HepG2 (cell line): ENCODE data around the gene TM4SF1. TPM values are rescaled to one million over a fixed set of nuclear protein-coding genes. Genes with fewer than 3 reads are reported as not detected.

Source experiments
- CAMTA2 ChIP-seq: sonication (generic); formaldehyde crosslinking; IDR thresholded peaks from 2 replicates; pipeline ENCODE4 v1.4.0; 2020; ENCODE audit warnings: mild to moderate bottlenecking, missing genetic modification reagents, borderline replicate concordance
- ETS1 ChIP-seq: sonication (generic); formaldehyde crosslinking; IDR thresholded peaks from 2 replicates; pipeline ENCODE4 v1.4.0; 2020; ENCODE audit warnings: missing genetic modification reagents
- HES4 ChIP-seq: sonication (generic); formaldehyde crosslinking; IDR thresholded peaks from 2 replicates; pipeline ENCODE4 v1.9.0; 2021; ENCODE audit warnings: mild to moderate bottlenecking, missing genetic modification reagents, borderline replicate concordance
- PHF5A ChIP-seq: IDR thresholded peaks from one replicate; pipeline ENCODE4 v1.6.1; 2018; ENCODE audit warnings: low read depth, missing genetic modification reagents; ENCODE audit not compliant: unreplicated experiment
- PRDM10 ChIP-seq: sonication (generic); formaldehyde crosslinking; IDR thresholded peaks from 2 replicates; pipeline ENCODE4 v1.4.0; 2020; ENCODE audit warnings: low read depth, missing genetic modification reagents
- PRDM15 ChIP-seq: sonication (generic); formaldehyde crosslinking; IDR thresholded peaks from 2 replicates; pipeline ENCODE4 v1.4.0; 2020; ENCODE audit warnings: missing genetic modification reagents
- PRDM4 ChIP-seq: sonication (generic); formaldehyde crosslinking; IDR thresholded peaks from 2 replicates; pipeline ENCODE4 v1.9.0; 2021; ENCODE audit warnings: missing genetic modification reagents, borderline replicate concordance
- SCMH1 ChIP-seq: sonication (generic); formaldehyde crosslinking; IDR thresholded peaks from 2 replicates; pipeline ENCODE4 v1.9.0; 2021; ENCODE audit warnings: missing genetic modification reagents, mild to moderate bottlenecking, borderline replicate concordance
- SRSF9 ChIP-seq: fragments of 200-400 bp; formaldehyde crosslinking; IDR thresholded peaks from 2 replicates; pipeline ENCODE4 v1.6.1; 2018; ENCODE audit warnings: borderline replicate concordance, mild to moderate bottlenecking, low read depth, low read length; ENCODE audit not compliant: insufficient read depth, poor library complexity, severe bottlenecking
- TOPORS ChIP-seq: sonication (generic); formaldehyde crosslinking; IDR thresholded peaks from 2 replicates; pipeline ENCODE4 v1.8.0; 2023; ENCODE audit warnings: mild to moderate bottlenecking, missing genetic modification reagents
- ZFP36L2 ChIP-seq: sonication (generic); formaldehyde crosslinking; IDR thresholded peaks from 2 replicates; pipeline ENCODE4 v1.4.0; 2020; ENCODE audit warnings: missing genetic modification reagents
- ZNF552 ChIP-seq: sonication (generic); formaldehyde crosslinking; IDR thresholded peaks from 2 replicates; pipeline ENCODE4 v1.9.0; 2022; ENCODE audit warnings: missing genetic modification reagents, mild to moderate bottlenecking, borderline replicate concordance
- ZNF660 ChIP-seq: sonication (generic); formaldehyde crosslinking; IDR thresholded peaks from 2 replicates; pipeline ENCODE4 v1.5.1; 2020; ENCODE audit warnings: mild to moderate bottlenecking, low read depth, missing genetic modification reagents, borderline replicate concordance
- ZNF674 ChIP-seq: sonication (generic); formaldehyde crosslinking; IDR thresholded peaks from 2 replicates; pipeline ENCODE4 v1.5.0; 2020; ENCODE audit warnings: low read depth, mild to moderate bottlenecking, missing genetic modification reagents
- polyA plus RNA-seq, 8 experiments: library from polyadenylated mRNA; depleted of rRNA in 3 of 8; stranded (reverse) in 7 of 8; unstranded in 1 of 8; fragments of >200 nt; fragmentation: Illumina TruSeq in 4 of 8; extraction: Trizol in 4 of 8; gene quantifications; 2 replicates each; pipeline versions ENCODE4 v1.2.1 to v1.2.3, GENCODE V29; 2011 to 2016; ENCODE audit warnings: low read depth in 4 of 8, missing spikeins in 1 of 8, mixed read lengths in 1 of 8; ENCODE audit not compliant: insufficient read depth in 1 of 8
- total RNA-seq, 5 experiments: library from RNA; depleted of rRNA; stranded (reverse); fragments of >200 nt; fragmentation: Illumina TruSeq; extraction: Trizol; gene quantifications; 2 replicates each; pipeline ENCODE4 v1.2.3, GENCODE V29; 2016; ENCODE audit warnings: low read depth in 1 of 5

TM4SF1 gene
- total and polyA plus RNA-seq, 2 of the 13 experiments (the other 11 are each of a cell fraction or from before 2014, with no cell fraction given), result 431 to 1,359 TPM

GRCh38 chr3:149376718-149377407, 586 bp downstream of the TM4SF1 start (continued):
- no peak for TF ChIP-seq TOPORS (CRISPR knock-in tag)
- no peak for TF ChIP-seq PRDM10
- no peak for TF ChIP-seq CAMTA2 (CRISPR knock-in tag)
- no peak for TF ChIP-seq SCMH1 (CRISPR knock-in tag)
- TF ChIP-seq SRSF9, result no peak
- no peak for TF ChIP-seq PHF5A (CRISPR knock-in tag)
- no peak for TF ChIP-seq ETS1 (CRISPR knock-in tag)
- no peak for TF ChIP-seq ZNF660 (CRISPR knock-in tag)
- no peak for TF ChIP-seq HES4 (CRISPR knock-in tag)
- TF ChIP-seq ZNF674 (CRISPR knock-in tag), result no peak
- TF ChIP-seq PRDM4 (CRISPR knock-in tag), result no peak
- TF ChIP-seq PRDM15, result no peak
- TF ChIP-seq ZFP36L2 (CRISPR knock-in tag), result no peak
- no peak for TF ChIP-seq ZNF552 (CRISPR knock-in tag)
